Measurements from ENCODE around the gene WDR5.

Gene WDR5

GRCh38 chr9:134189145-134189469 lies 53.2 kb downstream of the WDR5 start:
- DNase-seq (ENCODE audit: low spot score) = no peak
- in situ Hi-C loops (cut with MboI; ENCODE audit: low pct_unique_long_range_greater_than_20kb, low sequenced_read_pairs, unreplicated experiment) = no loop called here
- no peak for TF ChIP-seq CTCF (IDR thresholded peaks at IDR 0.05; ENCODE audit: extremely low read depth, insufficient read depth, missing control alignments)

GRCh38 chr9:134189470-134190231 lies 53.8 kb downstream of the WDR5 start:
- in situ Hi-C loops (cut with MboI; ENCODE audit: low pct_unique_long_range_greater_than_20kb, low sequenced_read_pairs, unreplicated experiment) = no loop called here
- TF ChIP-seq CTCF (IDR thresholded peaks at IDR 0.05; ENCODE audit: extremely low read depth, insufficient read depth, missing control alignments) = no peak

GRCh38 chr9:134190232-134191121 lies 54.6 kb downstream of the WDR5 start:
- in situ Hi-C loops (cut with MboI; ENCODE audit: low pct_unique_long_range_greater_than_20kb, low sequenced_read_pairs, unreplicated experiment) = no loop called here
- DNase-seq (ENCODE audit: low spot score) = no peak

More at GRCh38 chr9:134189470-134190231, 53.8 kb downstream of the WDR5 start:
- DNase-seq (ENCODE audit: low spot score) = no peak

GRCh38 chr9:134191455-134192209 lies 55.8 kb downstream of the WDR5 start:
- no peak for DNase-seq (ENCODE audit: low spot score)
- in situ Hi-C loops (cut with MboI; ENCODE audit: low pct_unique_long_range_greater_than_20kb, low sequenced_read_pairs, unreplicated experiment) = no loop called here

More at GRCh38 chr9:134190232-134191121, 54.6 kb downstream of the WDR5 start:
- no peak for TF ChIP-seq CTCF (IDR thresholded peaks at IDR 0.05; ENCODE audit: extremely low read depth, insufficient read depth, missing control alignments)

DNA sequence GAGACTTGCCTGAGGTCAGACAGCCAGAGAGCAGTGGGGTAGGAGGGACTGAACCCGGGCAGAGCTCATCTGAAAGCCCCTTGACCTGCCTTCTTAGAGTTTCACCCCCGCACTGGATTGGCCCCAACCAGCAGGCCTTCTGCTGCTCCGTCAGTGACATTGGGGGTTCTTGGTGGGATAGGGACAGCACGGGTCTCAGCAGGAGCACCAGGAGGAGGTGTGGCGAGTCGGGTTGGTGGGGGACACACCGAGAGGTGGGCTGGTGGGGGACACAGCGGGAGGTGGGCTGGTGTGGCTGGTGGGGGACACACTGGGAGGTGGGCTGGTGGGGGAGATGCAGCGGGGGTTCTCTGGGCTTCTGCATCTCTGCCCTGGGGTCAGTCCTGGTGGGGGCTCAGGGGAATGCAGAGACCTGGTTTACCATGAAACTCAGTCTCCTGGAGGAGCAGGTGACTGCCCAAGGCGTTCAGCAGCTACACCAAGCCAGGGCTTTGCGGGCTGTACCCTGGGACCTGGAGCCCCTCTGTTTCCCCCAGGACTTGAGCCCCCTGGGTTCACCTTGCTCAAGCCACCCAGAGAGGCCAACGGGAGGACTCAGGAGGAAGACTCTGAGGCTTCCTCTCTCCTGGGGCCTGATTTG lies 56.5 kb downstream of the WDR5 start:
- in situ Hi-C loops (cut with MboI; ENCODE audit: low pct_unique_long_range_greater_than_20kb, low sequenced_read_pairs, unreplicated experiment) = no loop called here
- DNase-seq (ENCODE audit: low spot score) = no peak
- TF ChIP-seq CTCF (IDR thresholded peaks at IDR 0.05; ENCODE audit: extremely low read depth, insufficient read depth, missing control alignments) = no peak

More at GRCh38 chr9:134191455-134192209, 55.8 kb downstream of the WDR5 start:
- TF ChIP-seq CTCF (IDR thresholded peaks at IDR 0.05; ENCODE audit: extremely low read depth, insufficient read depth, missing control alignments) = no peak

Measured in GM13977 (cell line).